MM.1S (cell line): ENCODE results near the gene BRD4.

ENCODE experiments used
- EZH2 ChIP-seq: fragments of 300-600 bp; sonication (generic); optimal IDR thresholded peaks from 2 replicates; pipeline ENCODE3; 2017; ENCODE audit warnings: low read depth, mild to moderate bottlenecking, antibody characterized with exemption, low read length, mixed read lengths
- TF ChIP-seq, protein P1 (sequence below): fragments of 300-600 bp; sonication (generic); IDR thresholded peaks from 2 replicates; pipeline ENCODE4 v1.5.1; 2016; ENCODE audit warnings: antibody characterized with exemption, low read length, mixed read lengths

GRCh38 chr19:15320116-15320515, 12.2 kb downstream of the BRD4 start:
- TF ChIP-seq, protein P1, sequence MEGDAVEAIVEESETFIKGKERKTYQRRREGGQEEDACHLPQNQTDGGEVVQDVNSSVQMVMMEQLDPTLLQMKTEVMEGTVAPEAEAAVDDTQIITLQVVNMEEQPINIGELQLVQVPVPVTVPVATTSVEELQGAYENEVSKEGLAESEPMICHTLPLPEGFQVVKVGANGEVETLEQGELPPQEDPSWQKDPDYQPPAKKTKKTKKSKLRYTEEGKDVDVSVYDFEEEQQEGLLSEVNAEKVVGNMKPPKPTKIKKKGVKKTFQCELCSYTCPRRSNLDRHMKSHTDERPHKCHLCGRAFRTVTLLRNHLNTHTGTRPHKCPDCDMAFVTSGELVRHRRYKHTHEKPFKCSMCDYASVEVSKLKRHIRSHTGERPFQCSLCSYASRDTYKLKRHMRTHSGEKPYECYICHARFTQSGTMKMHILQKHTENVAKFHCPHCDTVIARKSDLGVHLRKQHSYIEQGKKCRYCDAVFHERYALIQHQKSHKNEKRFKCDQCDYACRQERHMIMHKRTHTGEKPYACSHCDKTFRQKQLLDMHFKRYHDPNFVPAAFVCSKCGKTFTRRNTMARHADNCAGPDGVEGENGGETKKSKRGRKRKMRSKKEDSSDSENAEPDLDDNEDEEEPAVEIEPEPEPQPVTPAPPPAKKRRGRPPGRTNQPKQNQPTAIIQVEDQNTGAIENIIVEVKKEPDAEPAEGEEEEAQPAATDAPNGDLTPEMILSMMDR, result no peak
- TF ChIP-seq EZH2, result no peak
